ENCODE data around the gene RIN2. TPM values are rescaled to one million over a fixed set of nuclear protein-coding genes. Genes with fewer than 3 reads are reported as not detected.

Gene RIN2
- total and polyA plus RNA-seq, 4 donors: 3.4 to 16.6 (median 6.3) TPM

DNA sequence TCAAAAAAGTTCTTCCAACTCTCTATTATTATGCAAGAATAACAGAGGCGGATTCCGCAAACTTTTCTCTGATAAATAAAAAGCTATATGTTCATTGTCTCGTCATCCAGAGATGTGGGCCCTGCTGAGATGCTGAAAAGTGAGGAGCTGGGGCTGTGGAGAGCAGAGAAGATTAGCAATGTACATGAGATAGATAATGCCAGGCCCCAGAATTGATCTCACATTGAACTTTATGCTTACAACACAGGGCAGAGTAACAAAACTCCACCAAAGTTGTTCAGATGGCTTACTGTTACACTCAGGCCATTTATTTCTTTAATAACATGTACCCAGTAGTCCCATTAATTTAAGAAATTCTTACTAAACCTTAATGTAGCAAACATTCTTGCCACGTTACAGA is 32.7 kb upstream of the RIN2 start (continued):
- TF ChIP-seq JUND (IDR thresholded peaks at IDR 0.05) (no peak), HNF4A (conservative IDR thresholded peaks at IDR 0.05) (no peak), FOXA1 (IDR thresholded peaks at IDR 0.05) (no peak)

DNA sequence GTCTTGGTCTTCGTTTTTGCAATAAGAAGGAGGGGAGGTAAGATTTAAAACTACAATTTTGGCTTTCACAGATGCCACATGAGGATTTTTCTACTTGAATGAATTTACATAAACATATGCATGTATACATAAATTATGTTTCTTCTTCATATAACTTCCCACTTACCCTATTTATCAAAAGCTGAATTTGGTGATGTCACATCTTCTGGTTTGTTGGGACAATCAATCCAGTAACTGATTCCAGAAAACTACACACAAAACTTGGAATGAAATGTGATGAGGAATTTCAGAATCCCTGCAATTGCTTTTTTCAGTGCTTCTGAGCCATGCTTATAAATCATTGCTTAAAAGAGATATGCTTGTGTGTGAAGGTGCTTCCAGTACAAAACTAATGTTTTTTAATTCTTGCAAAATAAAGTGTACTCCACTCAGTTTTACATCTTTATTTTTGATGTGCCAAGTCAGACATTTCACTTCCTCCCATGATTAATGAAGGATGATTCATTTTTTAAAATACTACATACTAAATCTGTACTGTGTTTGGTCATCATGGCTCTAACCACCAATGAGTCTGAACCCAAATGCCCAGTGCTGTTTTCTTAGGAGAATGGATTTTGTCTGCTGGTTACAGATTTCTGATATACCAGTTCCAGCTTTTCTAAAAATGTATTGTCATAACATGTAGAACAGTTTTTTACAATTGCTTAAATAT is 32.1 kb upstream of the RIN2 start:
- WGBS: 90% methylated on average over 1 of the region's 1 CpG
- Histone ChIP-seq H3K27me3 (ENCODE audit: control insufficient read depth in 4 of 4, insufficient read depth in 4 of 4, low read length in 3 of 4) (no peaks in the 10 kb centered on the region), H3K4me3 (ENCODE audit: low read depth in 1 of 3, low read length in 3 of 3) (no peak overlapping the region), H3K9ac (ENCODE audit: low read depth in 1 of 2, low read length in 2 of 2) (no peak overlapping the region), H3K27ac (ENCODE audit: low read depth in 1 of 2, low read length in 2 of 2) (no peak overlapping the region), H3K36me3 (ENCODE audit: control insufficient read depth in 4 of 4, insufficient read depth in 3 of 4, low read depth in 1 of 4, low read length in 3 of 4) (no peaks in the 10 kb centered on the region), H3K4me1 (ENCODE audit: control insufficient read depth in 4 of 4, insufficient read depth in 4 of 4, low read length in 3 of 4) (no peaks in the 10 kb centered on the region), H3K9me3 (ENCODE audit: control insufficient read depth in 4 of 4, low read length in 3 of 4) (no peaks in the 10 kb centered on the region)
- no peak for TF ChIP-seq NR2F2 (IDR thresholded peaks at IDR 0.05)
- TF ChIP-seq JUND (IDR thresholded peaks at IDR 0.05): no peak
- no peak for TF ChIP-seq RXRA (IDR thresholded peaks at IDR 0.05)
- TF ChIP-seq, protein P1, sequence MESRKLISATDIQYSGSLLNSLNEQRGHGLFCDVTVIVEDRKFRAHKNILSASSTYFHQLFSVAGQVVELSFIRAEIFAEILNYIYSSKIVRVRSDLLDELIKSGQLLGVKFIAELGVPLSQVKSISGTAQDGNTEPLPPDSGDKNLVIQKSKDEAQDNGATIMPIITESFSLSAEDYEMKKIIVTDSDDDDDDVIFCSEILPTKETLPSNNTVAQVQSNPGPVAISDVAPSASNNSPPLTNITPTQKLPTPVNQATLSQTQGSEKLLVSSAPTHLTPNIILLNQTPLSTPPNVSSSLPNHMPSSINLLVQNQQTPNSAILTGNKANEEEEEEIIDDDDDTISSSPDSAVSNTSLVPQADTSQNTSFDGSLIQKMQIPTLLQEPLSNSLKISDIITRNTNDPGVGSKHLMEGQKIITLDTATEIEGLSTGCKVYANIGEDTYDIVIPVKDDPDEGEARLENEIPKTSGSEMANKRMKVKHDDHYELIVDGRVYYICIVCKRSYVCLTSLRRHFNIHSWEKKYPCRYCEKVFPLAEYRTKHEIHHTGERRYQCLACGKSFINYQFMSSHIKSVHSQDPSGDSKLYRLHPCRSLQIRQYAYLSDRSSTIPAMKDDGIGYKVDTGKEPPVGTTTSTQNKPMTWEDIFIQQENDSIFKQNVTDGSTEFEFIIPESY (IDR thresholded peaks at IDR 0.05): no peak
- DNase-seq (ENCODE audit: low spot score): no peak

DNA sequence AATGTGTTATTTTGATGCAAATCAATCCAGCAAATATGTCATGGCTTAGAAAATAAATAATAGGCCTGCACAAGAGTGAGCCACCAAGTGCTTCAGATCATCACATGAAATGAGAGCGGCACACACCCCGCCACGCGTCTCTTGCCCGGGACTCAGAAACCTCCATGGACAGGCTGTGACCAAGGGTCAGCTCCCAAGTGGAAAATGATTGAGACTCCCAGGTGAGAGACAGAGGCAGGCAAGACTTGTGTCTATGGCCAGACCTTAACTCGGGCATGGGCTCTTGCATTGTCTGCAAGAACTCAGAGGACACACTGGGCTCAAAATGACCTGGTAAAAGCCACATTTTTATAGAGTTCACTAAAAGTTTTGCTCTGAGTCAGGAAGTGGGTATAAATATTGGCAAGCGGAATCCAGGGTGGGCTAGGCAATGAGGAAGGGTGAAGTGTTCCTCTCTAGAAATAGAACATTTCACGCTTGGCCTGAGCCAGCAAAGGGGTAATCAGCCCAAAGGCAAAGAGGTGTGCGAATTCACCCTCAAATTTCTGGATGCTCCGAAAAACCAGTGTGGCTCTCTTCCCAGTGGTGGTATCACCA is 30.7 kb upstream of the RIN2 start:
- Histone ChIP-seq H3K4me3 (ENCODE audit: low read depth in 1 of 3, low read length in 3 of 3) (no peak overlapping the region), H3K4me1 (ENCODE audit: control insufficient read depth in 4 of 4, insufficient read depth in 4 of 4, low read length in 3 of 4) (no peaks in the 10 kb centered on the region), H3K27me3 (ENCODE audit: control insufficient read depth in 4 of 4, insufficient read depth in 4 of 4, low read length in 3 of 4) (no peaks in the 10 kb centered on the region), H3K9ac (ENCODE audit: low read depth in 1 of 2, low read length in 2 of 2) (no peak overlapping the region), H3K36me3 (ENCODE audit: control insufficient read depth in 4 of 4, insufficient read depth in 3 of 4, low read depth in 1 of 4, low read length in 3 of 4) (no peaks in the 10 kb centered on the region), H3K9me3 (ENCODE audit: control insufficient read depth in 4 of 4, low read length in 3 of 4) (no peaks in the 10 kb centered on the region), H3K27ac (ENCODE audit: low read depth in 1 of 2, low read length in 2 of 2) (no peak overlapping the region)
- no peak for DNase-seq (ENCODE audit: low spot score)
- WGBS: 93% methylated on average over 10 of the region's 10 CpGs
- no peak for TF ChIP-seq TAF1 (conservative IDR thresholded peaks at IDR 0.05)
- TF ChIP-seq, protein P2, sequence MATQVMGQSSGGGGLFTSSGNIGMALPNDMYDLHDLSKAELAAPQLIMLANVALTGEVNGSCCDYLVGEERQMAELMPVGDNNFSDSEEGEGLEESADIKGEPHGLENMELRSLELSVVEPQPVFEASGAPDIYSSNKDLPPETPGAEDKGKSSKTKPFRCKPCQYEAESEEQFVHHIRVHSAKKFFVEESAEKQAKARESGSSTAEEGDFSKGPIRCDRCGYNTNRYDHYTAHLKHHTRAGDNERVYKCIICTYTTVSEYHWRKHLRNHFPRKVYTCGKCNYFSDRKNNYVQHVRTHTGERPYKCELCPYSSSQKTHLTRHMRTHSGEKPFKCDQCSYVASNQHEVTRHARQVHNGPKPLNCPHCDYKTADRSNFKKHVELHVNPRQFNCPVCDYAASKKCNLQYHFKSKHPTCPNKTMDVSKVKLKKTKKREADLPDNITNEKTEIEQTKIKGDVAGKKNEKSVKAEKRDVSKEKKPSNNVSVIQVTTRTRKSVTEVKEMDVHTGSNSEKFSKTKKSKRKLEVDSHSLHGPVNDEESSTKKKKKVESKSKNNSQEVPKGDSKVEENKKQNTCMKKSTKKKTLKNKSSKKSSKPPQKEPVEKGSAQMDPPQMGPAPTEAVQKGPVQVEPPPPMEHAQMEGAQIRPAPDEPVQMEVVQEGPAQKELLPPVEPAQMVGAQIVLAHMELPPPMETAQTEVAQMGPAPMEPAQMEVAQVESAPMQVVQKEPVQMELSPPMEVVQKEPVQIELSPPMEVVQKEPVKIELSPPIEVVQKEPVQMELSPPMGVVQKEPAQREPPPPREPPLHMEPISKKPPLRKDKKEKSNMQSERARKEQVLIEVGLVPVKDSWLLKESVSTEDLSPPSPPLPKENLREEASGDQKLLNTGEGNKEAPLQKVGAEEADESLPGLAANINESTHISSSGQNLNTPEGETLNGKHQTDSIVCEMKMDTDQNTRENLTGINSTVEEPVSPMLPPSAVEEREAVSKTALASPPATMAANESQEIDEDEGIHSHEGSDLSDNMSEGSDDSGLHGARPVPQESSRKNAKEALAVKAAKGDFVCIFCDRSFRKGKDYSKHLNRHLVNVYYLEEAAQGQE (IDR thresholded peaks at IDR 0.05): no peak
- TF ChIP-seq, protein P3, sequence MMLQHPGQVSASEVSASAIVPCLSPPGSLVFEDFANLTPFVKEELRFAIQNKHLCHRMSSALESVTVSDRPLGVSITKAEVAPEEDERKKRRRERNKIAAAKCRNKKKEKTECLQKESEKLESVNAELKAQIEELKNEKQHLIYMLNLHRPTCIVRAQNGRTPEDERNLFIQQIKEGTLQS (IDR thresholded peaks at IDR 0.05): no peak
- TF ChIP-seq GABPA (IDR thresholded peaks at IDR 0.05 in 1 of 2, conservative IDR thresholded peaks at IDR 0.05 in 1 of 2): no peak
- TF ChIP-seq SP1 (IDR thresholded peaks at IDR 0.05): no peak
- no peak for TF ChIP-seq FOXA1 (IDR thresholded peaks at IDR 0.05)
- no peak for TF ChIP-seq RXRA (IDR thresholded peaks at IDR 0.05)
- TF ChIP-seq NR2F2 (IDR thresholded peaks at IDR 0.05): no peak
- TF ChIP-seq, protein P4, sequence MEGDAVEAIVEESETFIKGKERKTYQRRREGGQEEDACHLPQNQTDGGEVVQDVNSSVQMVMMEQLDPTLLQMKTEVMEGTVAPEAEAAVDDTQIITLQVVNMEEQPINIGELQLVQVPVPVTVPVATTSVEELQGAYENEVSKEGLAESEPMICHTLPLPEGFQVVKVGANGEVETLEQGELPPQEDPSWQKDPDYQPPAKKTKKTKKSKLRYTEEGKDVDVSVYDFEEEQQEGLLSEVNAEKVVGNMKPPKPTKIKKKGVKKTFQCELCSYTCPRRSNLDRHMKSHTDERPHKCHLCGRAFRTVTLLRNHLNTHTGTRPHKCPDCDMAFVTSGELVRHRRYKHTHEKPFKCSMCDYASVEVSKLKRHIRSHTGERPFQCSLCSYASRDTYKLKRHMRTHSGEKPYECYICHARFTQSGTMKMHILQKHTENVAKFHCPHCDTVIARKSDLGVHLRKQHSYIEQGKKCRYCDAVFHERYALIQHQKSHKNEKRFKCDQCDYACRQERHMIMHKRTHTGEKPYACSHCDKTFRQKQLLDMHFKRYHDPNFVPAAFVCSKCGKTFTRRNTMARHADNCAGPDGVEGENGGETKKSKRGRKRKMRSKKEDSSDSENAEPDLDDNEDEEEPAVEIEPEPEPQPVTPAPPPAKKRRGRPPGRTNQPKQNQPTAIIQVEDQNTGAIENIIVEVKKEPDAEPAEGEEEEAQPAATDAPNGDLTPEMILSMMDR (IDR thresholded peaks at IDR 0.05; ENCODE audit: low read depth, low read length, missing input control): no peak
- no peak for TF ChIP-seq YY1 (IDR thresholded peaks at IDR 0.05)
- TF ChIP-seq JUND (IDR thresholded peaks at IDR 0.05): no peak
- no peak for TF ChIP-seq FOXA2 (IDR thresholded peaks at IDR 0.05)

Data from liver (tissue), 9 donors.